AG08395 (cell line): Measurements from ENCODE around the gene MKS1.

Experiments used
- DNase-seq: peaks from one replicate; pipeline ENCODE4 v3.0.0; 2012; ENCODE audit warnings: mixed read lengths, low spot score

Gene MKS1

GRCh38 chr17:58219007-58219788, at the start of gene MKS1:
MKS1 (minus strand) TSS chr17:58219255; CDS start chr17:58219230, 25 bp downstream.
- DNase-seq = peak; percentile 100

GRCh38 chr17:58268326-58268725, 49.3 kb upstream of the MKS1 start:
- no peak for DNase-seq

- DNase-seq = no peak
Measured at GRCh38 chr17:58267347-58268324, 48.6 kb upstream of the MKS1 start.

GRCh38 chr17:58265902-58266875, 47.1 kb upstream of the MKS1 start:
- no peak for DNase-seq

GRCh38 chr17:58265271-58265670, 46.2 kb upstream of the MKS1 start:
- DNase-seq = no peak

- DNase-seq = no peak
Measured at GRCh38 chr17:58264407-58265103, 45.5 kb upstream of the MKS1 start.

- no peak for DNase-seq
Measured at GRCh38 chr17:58263773-58264172, 44.7 kb upstream of the MKS1 start.

GRCh38 chr17:58262149-58262548, 43.1 kb upstream of the MKS1 start:
- no peak for DNase-seq

GRCh38 chr17:58254803-58255202, 35.7 kb upstream of the MKS1 start:
- no peak for DNase-seq

- no peak for DNase-seq
Measured at GRCh38 chr17:58253082-58253481, 34.0 kb upstream of the MKS1 start.

- no peak for DNase-seq
Measured at GRCh38 chr17:58252141-58252540, 33.1 kb upstream of the MKS1 start.

- no peak for DNase-seq
Measured at GRCh38 chr17:58250344-58251011, 31.4 kb upstream of the MKS1 start.

GRCh38 chr17:58249270-58250133, 30.4 kb upstream of the MKS1 start:
- peak; percentile 89 for DNase-seq

- no peak for DNase-seq
Measured at GRCh38 chr17:58248955-58249269, 29.9 kb upstream of the MKS1 start.

- no peak for DNase-seq
Measured at GRCh38 chr17:58247511-58248363, 28.7 kb upstream of the MKS1 start.

- DNase-seq = no peak
Measured at GRCh38 chr17:58246781-58247180, 27.7 kb upstream of the MKS1 start.

GRCh38 chr17:58246104-58246740, 27.2 kb upstream of the MKS1 start:
- no peak for DNase-seq

GRCh38 chr17:58245428-58246103, 26.5 kb upstream of the MKS1 start:
- no peak for DNase-seq
